Neural cell (in vitro differentiated cells): ENCODE results near the gene EML6.

ENCODE experiments used
- CTCF ChIP-seq: fragments of 450-650 bp; IDR thresholded peaks from 2 replicates; pipeline ENCODE4 v1.5.1; 2014; ENCODE audit warnings: antibody characterized with exemption, mild to moderate bottlenecking, moderate library complexity; ENCODE audit not compliant: poor library complexity, severe bottlenecking
- EP300 ChIP-seq: fragments of 450-650 bp; conservative IDR thresholded peaks from 2 replicates; pipeline ENCODE4 v1.6.1; 2014; ENCODE audit warnings: antibody characterized with exemption, mild to moderate bottlenecking, moderate library complexity; ENCODE audit not compliant: poor library complexity, severe bottlenecking
- EZH2 ChIP-seq: fragments of 200-600, 300-800 bp; shearing (Covaris generic), sonication (generic); IDR thresholded peaks from 2 replicates; pipeline ENCODE4 v1.6.1; 2014; ENCODE audit warnings: antibody characterized with exemption, low read length, borderline replicate concordance, mild to moderate bottlenecking; ENCODE audit not compliant: insufficient read depth, poor library complexity, severe bottlenecking
- POLR2AphosphoS5 ChIP-seq: IDR thresholded peaks from 2 replicates; pipeline ENCODE4 v1.6.1; 2012
- RAD21 ChIP-seq: fragments of 450-650 bp; conservative IDR thresholded peaks from 2 replicates; pipeline ENCODE4 v1.6.1; 2014; ENCODE audit warnings: antibody characterized with exemption, mild to moderate bottlenecking, moderate library complexity
- REST ChIP-seq: IDR thresholded peaks from 2 replicates; pipeline ENCODE4 v1.6.1; 2012; ENCODE audit warnings: borderline replicate concordance
- TAF1 ChIP-seq: IDR thresholded peaks from 2 replicates; pipeline ENCODE4 v1.6.1; 2012; ENCODE audit warnings: low read depth

- TF ChIP-seq RAD21 (no peak), CTCF (no peak), EZH2 (no peak), REST (no peak), TAF1 (no peak), POLR2AphosphoS5 (no peak), EP300 (no peak)
These were observed 38.1 kb upstream of the EML6 start for GRCh38 chr2:54685263-54685775.
